Measurements from ENCODE around the gene AMFR.
"Not testable (repeated sequence)": the region's sequence is repeated elsewhere in the genome, so short reads cannot be mapped to it uniquely, and the experiment has no call there.

AMFR gene

DNA sequence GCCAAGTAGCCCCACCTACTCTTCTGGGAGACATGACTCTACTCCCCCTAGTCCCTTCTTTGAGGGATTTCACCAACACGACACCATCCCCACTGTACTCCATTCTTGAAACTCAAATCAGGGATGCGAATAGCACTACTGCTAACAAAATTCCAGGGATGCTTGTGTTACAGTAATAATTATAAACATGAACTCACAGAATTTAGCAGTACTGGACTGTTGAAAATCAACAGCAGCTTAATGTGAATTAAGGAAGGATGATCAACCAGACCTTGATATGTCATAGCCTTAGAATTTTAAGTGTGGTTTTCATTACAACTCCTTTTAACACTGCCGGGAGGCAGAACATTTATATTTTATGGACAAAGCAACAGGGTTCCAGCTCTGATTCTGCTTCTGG is 37.9 kb downstream of the AMFR start:
- no peak for DNase-seq

DNA sequence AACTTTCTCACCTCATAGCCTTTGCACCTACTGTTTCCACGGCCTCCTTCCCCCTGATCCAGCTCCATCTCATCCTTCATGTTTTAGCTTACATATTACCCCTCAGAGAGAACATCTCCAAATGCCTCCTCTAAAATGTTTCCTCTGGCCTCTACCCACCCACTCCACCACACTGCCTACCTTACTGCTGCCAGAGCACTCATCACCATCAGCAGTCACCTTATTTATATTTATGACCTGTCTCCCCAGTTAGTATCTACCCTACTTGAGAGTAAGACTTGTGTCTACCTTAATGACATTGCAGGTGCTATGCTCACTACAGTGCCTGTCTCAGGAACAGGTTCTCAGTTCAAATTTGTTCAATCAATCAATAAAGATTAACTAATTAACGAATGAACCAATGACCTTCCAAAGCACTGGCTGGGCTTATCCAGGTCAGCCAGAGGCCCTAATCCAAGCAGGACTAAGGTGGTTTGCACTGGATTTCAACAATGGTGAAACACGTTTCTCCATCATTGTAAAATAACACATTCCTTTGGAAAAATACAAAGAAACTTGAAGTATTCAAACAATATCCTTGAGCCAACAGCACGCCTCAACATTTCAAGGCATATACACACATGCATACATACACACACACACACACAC is 41.1 kb downstream of the AMFR start:
- DNase-seq, result no peak

DNA sequence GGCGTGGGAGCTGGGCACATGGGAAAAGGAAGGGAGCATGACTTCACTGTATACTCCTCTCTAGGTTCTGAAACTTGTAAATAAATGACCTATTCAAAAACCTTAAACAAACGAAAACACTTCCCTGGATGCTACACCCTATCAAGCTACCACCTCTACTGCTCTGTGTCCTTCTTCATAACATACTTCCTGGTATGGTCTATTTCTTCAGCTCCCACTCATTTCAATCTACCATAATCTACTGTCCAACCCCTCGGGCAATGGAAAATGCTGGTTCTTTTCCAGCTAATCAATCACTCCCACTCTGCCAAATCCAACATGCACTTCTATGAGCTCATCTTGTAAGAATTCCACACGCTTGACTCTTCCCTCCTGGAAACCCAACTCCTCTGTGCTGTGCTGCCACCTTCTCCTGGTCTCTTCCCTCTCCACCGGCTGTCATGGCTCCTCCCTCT is 42.4 kb downstream of the AMFR start:
- no peak for DNase-seq

DNA sequence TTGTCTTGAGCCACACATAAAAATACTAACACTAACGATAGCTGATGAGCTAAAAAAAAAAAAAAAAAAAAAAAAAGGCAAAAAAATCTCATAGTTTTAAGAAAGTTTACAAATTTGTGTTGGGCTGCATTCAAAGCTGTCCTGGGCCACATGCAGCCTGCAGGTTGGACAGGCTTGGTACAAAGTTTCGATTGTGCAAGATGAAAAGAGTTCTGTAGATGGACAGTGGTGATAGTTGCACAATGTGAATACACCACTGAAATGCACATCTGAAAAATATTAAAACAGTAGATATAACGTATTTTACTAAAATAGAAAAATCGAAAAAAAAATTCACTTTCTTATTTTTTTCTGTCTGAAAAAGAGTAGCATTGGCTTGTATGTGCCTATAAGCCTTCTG is 42.9 kb downstream of the AMFR start:
- DNase-seq, result no peak

DNA sequence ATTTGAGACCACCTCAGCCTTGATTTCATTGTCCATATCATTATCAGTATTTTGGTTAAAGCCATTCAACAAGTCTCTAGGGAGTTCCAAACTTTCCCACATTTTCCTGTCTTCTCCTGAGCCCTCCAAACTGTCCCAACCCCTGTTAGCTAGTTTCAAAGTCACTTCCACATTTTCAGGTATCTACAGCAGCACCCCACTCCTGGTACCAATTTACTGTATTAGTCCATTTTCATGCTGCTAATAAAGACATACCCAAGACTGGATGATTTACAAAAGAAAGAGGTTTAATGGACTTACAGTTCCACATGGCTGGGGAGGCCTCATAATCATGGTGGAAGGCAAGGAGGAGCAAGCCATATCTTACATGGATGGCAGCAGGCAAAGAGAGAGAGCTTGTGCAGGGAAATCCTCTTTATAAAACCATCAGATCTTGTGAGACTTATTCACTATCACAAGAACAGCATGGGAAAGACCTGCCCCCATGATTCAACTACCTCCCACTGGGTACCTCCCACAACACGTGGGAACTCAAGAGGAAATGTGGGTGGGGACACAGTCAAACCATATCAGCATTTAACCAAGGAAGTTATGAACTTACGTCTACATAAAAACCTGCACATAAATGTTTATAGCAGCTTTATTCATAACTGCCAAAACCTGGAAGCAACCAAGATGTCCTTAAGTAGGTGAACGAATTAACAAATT is 44.4 kb downstream of the AMFR start:
- DNase-seq, result not testable (repeated sequence)

DNA sequence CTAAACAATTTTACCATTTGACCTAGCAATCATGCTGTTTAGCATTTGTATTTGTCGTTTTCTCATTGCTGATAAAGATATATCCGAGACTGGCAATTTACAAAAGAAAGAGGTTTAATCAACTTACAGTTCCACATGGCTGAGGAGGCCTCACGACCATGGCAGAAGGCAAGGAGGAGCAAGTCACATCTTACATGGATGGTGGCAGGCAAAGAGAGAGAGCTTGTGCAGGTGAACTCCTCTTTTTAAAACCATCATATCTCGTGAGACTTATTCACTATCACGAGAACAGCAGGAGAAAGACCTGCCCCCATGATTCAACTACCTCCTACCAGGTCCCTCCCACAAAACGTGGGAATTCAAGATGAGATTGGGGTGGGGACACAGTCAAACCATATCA is 46.3 kb downstream of the AMFR start:
- DNase-seq, result not testable (repeated sequence)

DNA sequence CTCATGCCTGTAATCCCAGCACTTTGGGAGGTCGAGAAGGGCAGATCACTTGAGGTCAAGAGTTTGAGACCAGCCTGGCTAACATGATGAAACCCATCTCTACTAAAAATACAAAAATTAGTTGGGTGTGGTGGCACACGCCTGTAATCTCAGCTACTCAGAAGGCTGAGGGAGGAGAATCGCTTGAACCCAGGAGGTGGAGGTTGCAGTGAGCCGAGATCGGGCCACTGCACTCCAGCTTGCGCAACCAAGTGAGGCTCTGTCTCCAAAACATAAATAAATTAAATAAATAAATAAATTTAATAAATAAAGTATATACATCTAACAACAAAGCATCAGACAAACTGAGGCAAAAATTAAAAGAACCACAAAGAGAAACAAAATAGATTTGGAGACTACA is 49.6 kb downstream of the AMFR start:
- DNase-seq, result not testable (repeated sequence)

DNA sequence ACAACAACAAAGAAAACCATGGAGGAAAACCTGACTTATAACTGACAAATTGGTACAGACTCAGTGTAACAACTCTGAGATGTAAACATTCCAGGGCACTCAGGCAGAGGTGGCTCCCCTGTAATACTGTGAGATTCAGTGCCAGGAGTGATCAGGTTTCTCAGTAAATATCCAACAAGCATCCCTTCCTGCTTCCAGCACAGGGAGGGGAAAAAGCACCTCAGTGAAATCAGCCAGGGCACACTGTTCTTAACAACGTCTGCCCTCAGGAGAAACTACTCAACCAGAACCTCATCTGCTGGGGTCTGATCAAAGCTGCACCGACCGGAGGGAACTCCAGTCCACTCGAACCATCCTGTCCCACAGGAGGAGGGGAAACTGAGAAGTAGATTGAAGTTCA is 52.3 kb downstream of the AMFR start:
- no peak for DNase-seq

DNA sequence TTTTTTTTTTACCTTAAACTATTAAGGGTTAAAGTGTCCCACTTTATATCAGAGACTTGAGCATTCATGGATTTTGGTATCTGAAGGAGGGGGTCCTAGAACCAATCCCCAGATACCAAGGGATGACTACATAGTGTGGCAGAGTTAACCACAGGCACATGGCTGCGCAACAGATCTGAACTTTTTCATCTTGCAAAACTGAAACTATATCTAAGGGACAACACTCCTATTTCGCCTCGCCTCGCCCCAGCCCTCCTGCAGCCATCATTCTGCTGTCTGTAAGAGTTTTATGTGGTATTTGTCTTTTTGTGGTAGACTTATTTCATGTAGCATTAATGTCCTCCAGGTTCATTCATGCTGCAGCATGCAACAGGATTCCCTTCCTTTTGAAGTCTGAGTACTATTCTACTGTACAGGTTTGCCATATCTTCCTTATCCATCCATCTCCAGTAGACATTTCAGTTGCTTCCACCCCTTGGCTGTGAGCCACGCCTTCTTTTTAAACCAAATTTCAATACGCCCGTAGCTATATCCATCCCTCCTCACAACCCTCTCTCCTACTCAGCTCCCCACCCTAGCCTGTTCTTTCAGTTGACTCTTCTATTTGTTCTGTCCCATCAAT is 53.2 kb downstream of the AMFR start:
- no peak for DNase-seq

DNA sequence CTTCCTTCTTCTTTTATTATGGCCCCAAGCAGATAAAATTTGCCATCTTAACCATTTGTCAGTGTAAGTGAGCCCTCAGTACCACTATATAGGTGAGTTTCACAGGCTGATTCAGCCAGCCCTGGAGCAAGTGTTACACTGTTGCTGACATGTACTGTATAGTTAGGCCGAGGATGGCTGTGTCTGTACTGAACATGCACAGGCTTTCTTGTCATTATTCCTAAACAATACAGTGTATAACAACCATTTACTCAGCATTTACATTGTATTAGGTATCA is 53.7 kb downstream of the AMFR start:
- DNase-seq, result no peak

DNA sequence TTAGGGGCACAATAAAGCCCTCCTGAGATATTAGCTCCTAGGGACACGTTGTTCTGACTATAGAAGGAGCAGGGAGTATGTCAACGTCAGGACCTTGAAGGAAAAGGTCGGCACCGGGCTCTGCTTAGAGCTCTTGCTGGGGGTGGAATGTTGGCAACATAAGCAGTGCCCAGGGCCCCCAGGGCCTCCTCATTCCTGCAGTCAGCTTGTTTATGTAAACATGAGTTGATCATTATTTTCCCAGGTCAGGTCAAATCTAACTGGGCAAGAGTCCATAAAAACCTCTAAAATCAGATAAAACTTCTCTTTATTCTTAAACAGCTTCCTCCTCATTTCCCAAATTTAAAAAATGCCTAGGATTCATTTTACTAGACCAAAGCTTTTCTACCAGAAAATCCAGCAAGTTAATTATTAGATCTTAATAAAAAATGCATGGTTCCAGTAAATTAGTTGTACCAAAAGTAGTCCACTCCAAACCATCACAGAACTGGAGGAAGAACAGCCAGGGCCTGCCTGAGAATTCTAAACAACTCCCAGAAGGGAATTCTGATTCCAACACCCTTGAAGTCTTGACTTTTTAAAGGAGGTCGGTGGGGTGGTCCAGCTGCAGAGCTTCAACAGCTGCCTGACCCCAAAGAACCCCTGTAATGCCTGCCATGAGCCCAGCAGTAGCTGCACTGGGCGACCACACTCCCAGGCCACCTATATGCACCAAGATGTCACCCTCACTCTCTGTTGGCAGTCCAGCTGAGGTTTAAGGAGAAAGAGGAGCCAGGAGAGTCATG is 54.3 kb downstream of the AMFR start:
- no peak for DNase-seq

DNA sequence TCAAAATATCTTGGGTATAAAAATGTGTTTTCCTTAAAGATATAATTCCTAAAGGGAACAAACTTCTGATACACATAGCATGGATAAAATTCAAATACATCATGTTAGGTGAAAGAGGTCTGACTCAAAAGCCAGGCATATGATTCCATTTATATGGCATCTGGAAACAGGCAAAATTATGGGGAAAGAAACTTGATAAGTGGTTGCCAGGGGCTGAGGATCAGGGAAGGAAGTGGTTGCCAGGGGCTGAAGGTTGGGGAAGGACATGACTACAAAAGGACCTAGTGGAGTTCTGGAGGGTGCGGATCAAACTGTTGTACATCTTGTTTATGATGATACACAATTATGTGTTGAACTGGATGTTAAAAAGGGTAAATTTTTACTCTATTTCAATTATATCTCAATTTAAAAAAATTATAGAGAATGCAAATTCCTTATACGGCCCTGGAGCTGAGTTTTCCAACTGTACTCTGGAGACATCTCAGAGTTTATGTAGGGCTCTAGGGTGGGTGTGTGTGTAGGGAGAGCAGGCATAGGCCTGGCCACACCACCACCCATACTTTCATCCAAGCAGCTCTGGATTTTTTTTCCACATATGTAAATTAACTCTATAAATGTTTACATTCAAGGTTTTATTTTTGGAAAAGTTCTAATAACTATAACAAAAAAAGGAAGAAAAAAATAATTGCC is 55.0 kb downstream of the AMFR start:
- DNase-seq, result no peak

DNA sequence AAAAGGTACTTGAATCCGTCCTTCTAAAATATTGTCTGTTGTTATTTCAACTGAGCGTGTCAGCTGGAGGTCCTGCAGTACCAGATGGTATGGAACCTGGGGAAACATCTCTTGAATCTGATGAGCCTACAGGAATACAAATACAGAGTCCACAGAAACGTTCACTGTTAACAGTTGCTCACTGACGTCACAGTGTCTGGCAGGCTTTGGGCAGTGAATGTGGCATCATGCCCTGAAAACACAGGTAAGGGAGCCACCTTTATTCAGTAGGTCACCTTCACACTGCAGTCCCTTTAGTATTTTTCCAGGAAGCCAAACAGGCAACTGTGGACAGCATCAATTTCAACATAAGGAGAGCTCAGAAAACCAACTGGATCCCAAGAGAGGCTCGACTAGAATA is 56.1 kb downstream of the AMFR start:
- DNase-seq, result no peak

DNA sequence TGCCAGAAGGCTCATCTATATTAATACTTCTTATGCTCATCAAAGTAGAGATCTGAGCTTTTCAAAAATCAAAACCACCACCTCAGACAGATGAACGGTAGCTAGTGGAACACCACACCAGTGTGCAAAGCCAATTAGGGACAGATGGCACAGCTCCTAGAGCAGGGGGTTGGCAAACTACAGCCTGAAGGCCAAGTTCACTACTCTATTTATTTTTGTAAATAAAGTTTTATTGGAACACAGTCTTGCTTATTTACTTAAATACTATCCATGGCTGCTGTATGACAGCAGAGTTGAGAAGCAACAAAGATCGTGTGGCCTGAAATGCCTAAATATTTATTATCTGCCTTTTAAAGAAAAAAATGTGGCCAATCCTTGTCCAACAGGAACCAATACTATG is 56.8 kb downstream of the AMFR start:
- DNase-seq, result no peak

DNA sequence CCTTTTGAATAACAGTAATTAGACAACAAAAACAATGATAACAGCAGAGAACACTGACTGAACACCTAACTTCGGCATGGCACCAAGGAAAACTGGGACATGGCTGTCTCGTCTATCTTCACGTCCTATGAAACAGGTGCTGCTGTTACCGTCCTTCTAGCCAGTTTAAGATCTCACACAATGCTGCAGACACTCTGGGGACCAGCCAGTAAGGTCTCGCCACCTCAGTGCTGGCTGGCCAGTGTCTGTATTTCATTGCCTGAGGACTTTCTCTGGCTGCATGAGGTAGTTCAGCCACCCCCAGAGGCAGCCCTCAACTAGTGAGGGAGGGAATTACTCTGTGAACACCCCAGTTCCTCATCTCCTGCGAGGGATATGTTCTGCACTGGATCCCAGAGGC is 57.6 kb downstream of the AMFR start:
- DNase-seq, result no peak

DNA sequence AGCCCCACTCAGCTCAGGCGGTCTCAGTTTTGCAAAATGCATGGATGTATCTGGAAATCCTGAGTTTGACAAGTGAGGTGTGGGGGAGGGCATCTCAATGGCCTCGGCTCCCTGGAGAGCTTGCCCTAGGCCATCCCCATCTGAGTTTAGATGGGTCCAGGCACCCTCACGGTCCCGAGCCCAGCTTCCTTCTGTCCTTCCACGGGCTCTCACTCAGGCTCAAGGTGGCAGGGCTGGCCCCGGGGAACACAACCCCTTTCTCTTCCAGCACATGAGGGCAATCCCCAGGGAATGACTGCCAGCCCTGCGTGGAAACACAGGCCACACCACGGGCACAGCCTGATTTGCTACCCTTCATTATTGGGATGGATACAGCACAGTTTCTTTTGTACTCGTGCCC is 58.4 kb downstream of the AMFR start:
- no peak for DNase-seq

DNA sequence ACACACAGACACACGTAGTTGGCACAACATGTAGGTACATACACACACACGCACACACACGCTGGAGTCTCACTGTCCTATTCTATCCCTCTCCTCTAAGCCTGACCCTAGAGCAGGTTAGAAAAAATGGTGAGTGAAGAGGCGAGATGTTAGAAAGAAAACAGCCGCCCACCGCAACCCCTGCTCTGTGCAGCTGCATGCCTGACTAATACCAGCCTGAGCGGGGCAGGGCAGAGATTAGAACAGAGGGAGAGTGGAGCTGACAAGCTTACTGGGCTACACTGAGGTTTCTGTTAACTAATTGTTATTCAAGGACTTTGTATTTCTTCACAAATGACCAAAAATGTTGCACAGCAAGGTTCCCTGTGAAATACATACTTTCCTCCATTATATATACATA is 59.8 kb downstream of the AMFR start:
- no peak for DNase-seq

DNA sequence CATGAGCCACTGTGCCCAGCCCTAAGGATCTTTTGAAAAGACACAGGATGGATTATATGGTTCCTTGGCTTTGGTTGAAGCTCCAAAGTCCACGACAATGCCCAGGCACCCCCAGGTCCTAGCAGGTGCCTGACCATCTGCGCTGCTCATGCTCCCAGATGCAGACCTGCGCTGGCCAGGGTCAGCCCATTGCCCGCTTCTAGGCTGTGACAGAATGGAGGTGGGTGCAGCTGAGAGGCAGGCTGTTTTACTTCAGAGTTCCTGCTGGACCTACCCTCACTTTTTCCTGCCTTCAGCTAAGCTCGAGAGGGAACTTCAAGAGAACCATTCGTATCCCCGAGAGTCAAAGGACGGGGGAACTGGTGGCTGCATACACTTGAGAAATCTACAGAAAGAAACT is 60.5 kb downstream of the AMFR start:
- no peak for DNase-seq

DNA sequence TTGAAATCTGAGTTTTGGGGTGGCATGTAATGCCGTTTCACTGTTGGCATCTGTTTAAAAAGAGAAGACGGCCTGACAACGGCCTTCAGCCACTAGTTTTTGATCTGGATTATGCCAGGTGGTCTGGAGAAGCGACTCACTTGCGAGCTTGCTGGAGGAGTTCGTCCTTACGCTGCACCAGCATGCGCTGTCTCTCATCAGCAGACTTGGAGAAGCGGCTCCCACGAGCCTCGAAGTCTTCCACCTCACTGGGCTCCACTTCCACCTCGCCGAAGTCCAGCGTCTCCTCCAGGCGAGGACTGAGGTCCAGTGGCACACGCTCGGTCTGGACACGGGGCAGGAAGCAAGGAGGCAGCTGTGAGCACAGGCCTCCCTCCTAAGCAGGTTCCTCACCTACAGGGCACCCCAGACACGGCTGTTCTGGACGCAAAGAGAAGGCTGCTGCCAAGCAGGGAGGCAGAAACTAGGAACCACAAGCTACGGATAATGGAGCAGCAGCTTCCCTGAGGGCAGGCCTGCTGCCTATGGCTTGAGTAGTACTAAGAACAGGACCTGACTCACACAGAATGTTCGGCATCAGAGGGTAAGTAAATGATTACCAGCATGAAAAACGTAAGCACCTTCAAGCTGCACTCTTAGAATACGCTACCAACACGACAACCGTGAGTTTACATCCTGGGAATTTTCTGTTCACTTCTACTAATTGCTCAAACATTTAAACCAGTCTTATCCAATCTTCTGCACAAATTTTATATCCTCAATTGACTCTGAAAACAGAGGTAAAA is 61.4 kb downstream of the AMFR start:
- no peak for DNase-seq

DNA sequence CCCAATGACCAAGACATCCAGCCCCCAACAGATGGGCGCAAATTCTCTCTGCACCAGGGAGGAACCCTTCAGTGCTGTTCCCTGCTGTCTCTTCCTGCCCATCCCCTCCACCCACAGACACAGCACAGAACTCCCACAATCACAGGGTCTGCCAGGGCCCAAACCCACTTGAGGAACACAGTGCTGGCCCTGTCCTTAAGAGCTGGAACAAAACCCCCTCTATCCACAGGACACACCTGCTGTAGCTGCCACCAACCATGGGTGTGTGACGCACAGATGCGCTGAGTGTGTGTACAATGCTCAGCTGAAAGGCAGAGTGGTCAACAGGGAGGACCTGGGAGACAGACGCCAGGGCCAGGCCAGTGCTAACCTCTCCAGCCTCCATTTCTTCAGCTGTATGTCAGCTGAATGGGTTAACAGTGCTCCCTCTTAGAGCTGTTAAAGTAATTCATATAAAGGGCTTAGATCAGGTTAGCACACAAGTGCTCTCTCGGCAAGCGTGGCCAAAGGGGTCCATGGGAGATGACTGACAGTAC is 62.1 kb downstream of the AMFR start:
- no peak for DNase-seq

DNA sequence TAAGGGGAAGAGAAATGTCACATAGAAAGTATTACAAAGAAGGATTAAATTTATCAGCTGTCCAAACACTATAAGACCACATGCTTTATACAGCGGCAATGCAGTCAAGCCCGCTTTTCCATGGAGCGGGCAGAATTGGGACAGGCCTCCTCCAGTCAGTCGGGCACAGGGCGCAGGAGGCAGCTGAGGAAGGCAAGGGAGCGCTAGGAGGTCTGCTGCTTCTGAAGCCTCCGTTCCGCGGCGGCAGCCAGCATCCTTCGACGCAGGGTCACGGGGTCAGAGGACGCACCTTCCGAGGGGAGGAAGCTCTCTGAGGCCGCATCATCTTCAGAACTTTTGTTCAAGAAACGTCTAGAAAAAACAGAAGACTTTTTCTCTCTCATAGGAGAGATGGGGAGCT is 62.6 kb downstream of the AMFR start:
- DNase-seq, result no peak

DNA sequence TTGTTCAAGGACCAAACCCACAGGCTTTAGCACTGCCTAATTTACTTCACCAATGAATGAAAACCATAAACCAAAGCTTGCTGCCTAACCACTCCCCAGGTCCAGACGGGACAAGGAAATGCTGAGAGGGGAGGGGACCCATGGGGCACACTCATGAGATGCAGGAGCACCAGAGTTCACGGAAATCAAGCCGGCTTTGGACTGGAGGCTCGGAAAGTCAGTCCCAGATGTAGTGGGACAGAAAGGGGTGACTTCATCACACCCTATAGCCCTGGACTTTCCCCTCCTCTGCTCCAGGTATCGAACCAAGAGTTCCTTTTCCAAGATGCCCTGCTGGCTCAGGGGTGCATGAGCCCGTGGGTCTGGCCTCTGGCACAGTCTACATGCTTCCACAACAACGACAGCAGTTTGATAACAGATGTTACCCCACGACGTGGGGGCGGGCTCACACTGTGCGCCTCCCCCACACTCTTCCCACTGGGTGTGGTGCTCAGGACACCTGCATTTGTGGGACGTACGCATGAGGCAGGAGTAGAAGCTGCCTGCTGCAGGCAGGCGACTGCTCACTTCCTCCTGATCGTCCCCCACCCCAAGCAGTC is 63.2 kb downstream of the AMFR start:
- no peak for DNase-seq

Data from KG1 (cell line).